Measurements from ENCODE around the gene NDUFAF7.
A peak's percentile ranks its signal among the peaks of the same experiment; 100 is the strongest.
"Not testable (repeated sequence)": the region's sequence is repeated elsewhere in the genome, so short reads cannot be mapped to it uniquely, and the experiment has no call there.

NDUFAF7 gene

GRCh38 chr2:37211212-37211611, 20.2 kb upstream of the NDUFAF7 start:
- no peak overlapping the region for H3K4me3 ChIP-seq (ENCODE audit: low read depth, low read length)
- no peak for DNase-seq (ENCODE audit: low read depth)

DNA sequence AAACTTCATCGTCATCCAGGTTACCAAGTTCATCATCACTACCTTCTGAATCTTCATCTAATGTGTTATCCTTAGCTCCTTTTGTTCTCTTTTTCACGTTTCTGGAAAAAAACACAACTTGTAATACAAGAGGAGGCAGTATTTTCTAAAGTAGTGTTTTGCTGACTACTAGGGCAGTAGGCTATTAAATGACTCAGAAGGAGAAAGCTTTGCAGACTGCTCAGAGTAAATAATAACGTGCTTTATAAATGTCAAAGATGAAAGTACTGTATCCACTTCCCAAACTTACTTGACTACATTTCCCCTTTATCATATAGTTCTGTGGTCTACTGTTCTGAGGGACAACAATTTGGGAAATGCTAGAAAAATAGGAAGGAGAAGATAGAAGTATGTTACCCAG, 19.5 kb upstream of the NDUFAF7 start:
- H3K4me3 ChIP-seq (ENCODE audit: low read depth, low read length) = no peak overlapping the region
- no peak for DNase-seq (ENCODE audit: low read depth)

DNA sequence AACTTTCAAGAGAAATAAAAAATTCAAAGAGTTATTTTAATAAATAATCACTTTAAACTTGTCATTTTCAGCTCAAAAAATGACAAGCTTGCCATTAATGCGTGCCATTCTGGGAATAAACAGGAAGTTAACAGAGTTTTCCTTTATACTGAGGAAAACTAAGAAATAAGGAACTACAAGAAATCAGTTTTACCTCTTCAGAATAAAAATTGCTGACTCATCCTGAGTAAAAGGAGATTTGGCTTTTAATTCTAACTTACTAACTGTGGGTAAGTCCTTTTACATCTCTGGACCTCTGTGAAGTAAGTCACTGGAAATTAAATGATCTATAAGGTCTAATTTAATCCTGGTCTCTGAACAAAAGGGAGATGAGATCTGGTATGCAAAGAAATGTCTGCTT, 16.2 kb upstream of the NDUFAF7 start:
- no peak for DNase-seq (ENCODE audit: low read depth)
- no peak overlapping the region for H3K4me3 ChIP-seq (ENCODE audit: low read depth, low read length)

- no peak overlapping the region for H3K4me3 ChIP-seq (ENCODE audit: low read depth, low read length)
- DNase-seq (ENCODE audit: low read depth) = no peak
These were observed 12.4 kb upstream of the NDUFAF7 start for GRCh38 chr2:37219046-37219445.

- no peak for DNase-seq (ENCODE audit: low read depth)
- H3K4me3 ChIP-seq (ENCODE audit: low read depth, low read length) = no peak overlapping the region
These were observed 8.3 kb upstream of the NDUFAF7 start for GRCh38 chr2:37223131-37223530.

DNA sequence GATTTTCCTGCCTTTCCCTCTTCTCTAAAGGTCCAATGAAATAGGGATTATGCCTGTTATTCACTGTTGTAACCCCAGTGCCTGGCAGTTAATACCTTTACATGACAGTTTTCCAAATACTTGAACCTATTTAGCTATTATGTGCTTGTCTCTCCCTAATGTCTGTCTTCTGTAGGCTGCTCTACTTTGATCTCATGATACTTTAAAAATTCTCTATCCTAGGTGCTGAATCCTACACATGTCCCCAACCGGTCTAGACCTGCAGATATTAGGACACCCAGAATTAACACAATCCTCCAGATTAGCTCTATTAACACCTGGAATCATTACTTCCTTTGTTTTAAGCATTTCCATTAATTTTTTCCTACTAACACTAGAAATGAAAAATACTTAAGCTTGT, 7.4 kb upstream of the NDUFAF7 start:
- H3K4me3 ChIP-seq (ENCODE audit: low read depth, low read length) = no peak overlapping the region
- DNase-seq (ENCODE audit: low read depth) = no peak

- DNase-seq (ENCODE audit: low read depth); H3K4me3 ChIP-seq (ENCODE audit: low read depth, low read length): not testable (repeated sequence)
These were observed 6.3 kb upstream of the NDUFAF7 start for GRCh38 chr2:37225129-37225528.

GRCh38 chr2:37226863-37227262, 4.6 kb upstream of the NDUFAF7 start:
- no peak overlapping the region for H3K4me3 ChIP-seq (ENCODE audit: low read depth, low read length)
- DNase-seq (ENCODE audit: low read depth) = no peak

GRCh38 chr2:37228788-37229187, 2.7 kb upstream of the NDUFAF7 start:
- H3K4me3 ChIP-seq (ENCODE audit: low read depth, low read length) = no peak overlapping the region
- no peak for DNase-seq (ENCODE audit: low read depth)

DNA sequence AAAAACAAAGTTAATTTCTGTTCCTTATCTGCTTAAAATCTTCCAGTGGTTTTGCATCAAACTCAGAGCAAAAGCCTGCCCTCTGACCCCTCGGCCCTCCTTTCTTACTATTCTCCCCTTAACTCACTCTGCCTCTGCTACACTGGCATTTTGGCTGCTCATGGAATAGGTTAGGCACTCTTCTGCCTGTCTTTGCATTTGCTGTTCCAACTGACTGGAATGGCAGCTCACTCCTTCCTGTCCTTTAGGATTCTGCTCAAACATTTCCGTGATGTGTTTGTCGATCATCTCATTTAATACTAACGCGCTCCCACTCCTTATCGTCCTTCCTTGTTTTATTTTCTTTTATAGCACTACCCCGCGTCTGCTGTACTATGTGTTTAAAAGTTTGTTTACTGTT, 877 bp upstream of the NDUFAF7 start:
- H3K4me3 ChIP-seq (ENCODE audit: low read depth, low read length) = peak overlapping the region; percentile 98

GRCh38 chr2:37232131-37232933, 874 bp downstream of the NDUFAF7 start:
- DNase-seq (ENCODE audit: low read depth) = peak; percentile 25
- peak overlapping the region; percentile 98 for H3K4me3 ChIP-seq (ENCODE audit: low read depth, low read length)

More for the DNA sequence above, 877 bp upstream of the NDUFAF7 start:
- DNase-seq (ENCODE audit: low read depth) = no peak

- no peak overlapping the region for H3K4me3 ChIP-seq (ENCODE audit: low read depth, low read length)
- no peak for DNase-seq (ENCODE audit: low read depth)
These were observed 12.0 kb downstream of the NDUFAF7 start for GRCh38 chr2:37243435-37243834.

GRCh38 chr2:37244017-37244416, 12.6 kb downstream of the NDUFAF7 start:
- no peak for DNase-seq (ENCODE audit: low read depth)
- no peak overlapping the region for H3K4me3 ChIP-seq (ENCODE audit: low read depth, low read length)

- no peak overlapping the region for H3K4me3 ChIP-seq (ENCODE audit: low read depth, low read length)
- no peak for DNase-seq (ENCODE audit: low read depth)
These were observed 13.3 kb downstream of the NDUFAF7 start for GRCh38 chr2:37244755-37245154.

GRCh38 chr2:37246205-37246604, 14.7 kb downstream of the NDUFAF7 start:
- no peak for DNase-seq (ENCODE audit: low read depth)
- H3K4me3 ChIP-seq (ENCODE audit: low read depth, low read length) = no peak overlapping the region

DNA sequence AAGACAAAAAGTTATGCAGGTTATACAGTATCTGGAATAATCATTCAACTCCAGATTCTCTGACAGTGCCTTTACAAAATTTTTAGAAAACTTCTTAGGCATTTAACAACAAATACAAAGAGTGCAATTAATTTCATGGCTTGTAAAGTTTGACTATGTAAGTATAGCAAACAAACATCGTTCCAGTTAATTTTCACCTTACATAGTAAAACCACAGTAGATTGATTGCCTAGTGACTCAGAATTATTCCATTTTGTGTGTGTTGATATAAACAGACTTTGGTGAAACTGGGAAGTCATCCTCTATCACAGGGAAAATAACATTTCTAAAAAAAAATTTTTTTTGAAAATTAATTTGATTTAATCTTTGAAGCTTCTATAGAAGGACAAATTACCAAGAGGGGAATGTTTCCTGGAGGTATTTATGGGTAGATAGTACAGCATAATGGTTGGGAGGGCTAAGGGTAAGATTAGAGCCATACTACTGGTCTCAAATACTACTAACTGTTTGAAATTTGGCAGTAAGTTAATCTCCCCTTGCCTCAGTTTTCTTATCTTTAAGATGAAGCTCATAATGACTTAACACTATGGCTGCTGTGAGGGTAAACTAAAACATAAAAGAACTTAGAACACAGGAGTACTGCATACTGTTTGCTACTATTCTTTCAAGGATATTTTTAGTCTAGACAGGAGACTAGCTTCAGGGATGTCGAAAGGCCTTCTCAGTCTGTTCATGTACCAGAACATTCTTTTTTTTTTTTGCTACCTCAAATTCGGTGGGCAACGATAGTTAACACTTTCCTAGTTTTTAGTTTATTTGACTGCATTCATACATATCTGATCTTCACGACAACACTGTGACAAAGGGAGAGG, 19.6 kb downstream of the NDUFAF7 start:
- no peak for DNase-seq (ENCODE audit: low read depth)
- no peak overlapping the region for H3K4me3 ChIP-seq (ENCODE audit: low read depth, low read length)

- no peak for DNase-seq (ENCODE audit: low read depth)
- no peak overlapping the region for H3K4me3 ChIP-seq (ENCODE audit: low read depth, low read length)
These were observed 31.1 kb downstream of the NDUFAF7 start for GRCh38 chr2:37262522-37262921.

- no peak overlapping the region for H3K4me3 ChIP-seq (ENCODE audit: low read depth, low read length)
- no peak for DNase-seq (ENCODE audit: low read depth)
These were observed 32.4 kb downstream of the NDUFAF7 start for GRCh38 chr2:37263839-37264238.

- H3K4me3 ChIP-seq (ENCODE audit: low read depth, low read length) = no peak overlapping the region
- DNase-seq (ENCODE audit: low read depth) = no peak
These were observed 36.2 kb downstream of the NDUFAF7 start for GRCh38 chr2:37267685-37268084.

DNA sequence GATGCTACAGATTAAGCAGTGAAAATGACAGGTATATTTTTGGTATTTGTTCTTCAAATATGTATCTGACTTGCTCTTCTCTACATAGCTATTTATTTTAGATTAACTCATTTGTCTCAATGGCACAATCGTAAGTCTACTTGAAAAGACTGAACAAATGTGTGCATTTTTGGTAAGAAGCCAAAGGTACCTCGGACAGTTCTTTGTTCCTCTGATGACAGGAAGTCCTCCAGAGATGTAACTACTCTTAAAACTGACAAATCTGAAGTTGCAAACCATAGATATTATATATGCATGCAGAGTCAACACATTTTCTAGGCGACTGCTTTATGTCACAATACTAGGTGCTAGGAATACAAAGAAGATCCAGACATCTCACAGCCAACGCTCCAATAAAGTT, 36.7 kb downstream of the NDUFAF7 start:
- no peak for DNase-seq (ENCODE audit: low read depth)
- H3K4me3 ChIP-seq (ENCODE audit: low read depth, low read length) = no peak overlapping the region

All from skeletal muscle cell (primary cell).